8988T (cell line): ENCODE results near the gene TVP23C.
"Not testable (repeated sequence)": the region's sequence is repeated elsewhere in the genome, so short reads cannot be mapped to it uniquely, and the experiment has no call there.

Experiments
- DNase-seq: peaks from one replicate; pipeline ENCODE4 v3.0.0; 2011

Gene TVP23C

DNA sequence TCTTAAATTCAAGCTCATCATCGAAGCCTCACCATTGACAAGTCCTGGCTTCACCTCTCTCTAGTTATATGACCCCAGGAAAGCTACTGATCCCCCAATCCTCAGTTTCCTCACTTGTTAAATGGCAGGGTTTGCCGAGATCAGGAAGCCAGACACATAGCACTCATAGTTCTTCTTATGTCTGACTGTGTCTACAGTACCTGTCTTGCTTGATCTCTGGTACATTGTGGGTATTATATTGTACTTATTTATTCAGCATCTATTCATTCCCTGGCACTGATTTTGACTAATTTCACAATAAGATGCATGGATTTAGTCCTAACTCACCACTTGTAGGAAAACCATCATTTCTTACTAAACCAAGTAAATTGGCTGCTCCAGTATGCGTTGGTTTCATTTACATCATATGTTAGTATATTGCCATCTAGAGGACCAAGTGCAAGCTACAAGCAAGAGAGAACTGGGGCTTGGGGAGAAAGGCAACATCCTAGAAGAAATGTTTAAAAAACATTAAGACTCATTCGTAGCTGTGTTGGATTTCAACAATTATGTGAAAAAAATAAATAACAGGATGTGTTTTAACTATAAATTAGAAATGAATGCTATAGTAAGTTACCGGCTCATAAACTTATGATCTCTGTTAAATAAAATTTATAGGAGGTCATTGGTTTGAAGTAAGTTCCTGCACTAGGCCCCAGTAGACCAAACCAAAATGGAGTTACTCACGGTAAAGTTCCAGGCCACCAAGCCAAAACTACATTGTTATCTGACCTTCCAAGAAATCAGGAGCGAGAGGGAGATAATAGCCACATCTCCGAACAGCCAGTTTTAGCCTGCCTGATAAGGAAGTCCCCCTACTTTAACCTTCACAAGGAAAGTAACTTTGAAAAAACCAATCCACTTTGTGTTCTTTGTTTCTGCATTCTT is 36.7 kb downstream of the TVP23C start:
- not testable (repeated sequence) for DNase-seq

DNA sequence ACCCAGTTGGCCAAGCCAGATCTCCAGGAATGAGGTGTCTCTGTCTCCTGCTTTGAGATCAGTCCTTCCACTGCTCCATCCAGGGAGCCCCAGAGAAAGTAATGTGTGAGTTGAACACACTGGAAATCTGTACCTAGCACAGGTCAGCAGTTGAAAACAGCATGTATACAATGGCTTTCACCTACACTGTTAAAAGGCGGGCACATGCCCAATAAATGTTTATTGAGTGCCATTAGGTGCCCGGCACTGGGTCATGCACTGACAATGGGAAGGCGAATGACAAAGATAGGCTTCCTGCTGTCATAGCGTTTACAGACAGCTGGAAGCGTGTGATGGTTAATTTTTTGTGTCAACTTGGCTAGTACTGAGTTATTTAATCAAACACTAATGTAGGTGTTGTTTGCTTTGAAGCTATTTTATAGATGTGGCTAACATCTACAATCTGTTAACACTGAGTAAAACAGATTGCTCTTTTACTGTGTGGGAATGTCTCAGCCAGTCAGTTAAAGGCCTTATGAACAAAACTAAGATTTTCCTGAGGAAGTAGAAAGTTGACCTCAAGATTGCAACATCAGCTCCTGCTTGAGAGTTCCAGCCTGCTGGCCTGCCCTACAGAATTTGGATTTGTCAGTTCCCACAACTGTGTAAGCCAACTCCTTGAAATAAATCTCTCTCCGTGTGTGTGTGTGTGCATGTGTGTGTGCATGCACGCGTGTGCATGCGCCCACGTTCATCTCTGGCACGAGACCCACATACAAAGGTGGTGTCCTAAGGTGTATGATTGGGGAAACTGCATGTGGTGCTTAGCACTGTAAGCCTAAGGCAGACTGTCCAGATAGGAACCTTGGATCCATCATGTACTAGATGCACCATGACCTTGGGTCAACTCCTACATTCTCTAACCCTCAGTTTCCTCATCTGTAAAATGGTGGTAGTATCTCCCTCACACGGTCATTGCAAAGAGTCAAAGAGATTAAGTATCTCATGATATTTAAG is 38.0 kb downstream of the TVP23C start:
- not testable (repeated sequence) for DNase-seq

DNA sequence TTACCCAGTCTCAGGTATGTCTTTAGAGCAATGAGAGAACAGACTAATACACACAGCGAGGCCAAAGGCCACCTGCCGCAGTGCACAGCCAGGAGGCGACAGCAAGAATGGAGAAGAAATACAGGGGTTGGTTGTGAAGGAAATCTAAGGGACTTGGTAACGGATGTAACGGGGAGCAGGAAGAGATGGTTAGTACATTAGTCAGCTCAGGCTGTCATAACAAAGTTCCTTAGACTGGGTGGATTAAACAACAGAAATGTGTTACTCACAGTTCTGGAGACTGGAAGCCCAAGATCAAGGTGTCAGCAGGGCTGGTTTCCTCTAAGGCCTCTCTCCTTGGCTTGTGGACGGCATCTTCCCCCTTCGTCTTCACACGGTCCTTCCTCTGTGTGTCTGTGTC is 47.1 kb downstream of the TVP23C start:
- no peak for DNase-seq

DNA sequence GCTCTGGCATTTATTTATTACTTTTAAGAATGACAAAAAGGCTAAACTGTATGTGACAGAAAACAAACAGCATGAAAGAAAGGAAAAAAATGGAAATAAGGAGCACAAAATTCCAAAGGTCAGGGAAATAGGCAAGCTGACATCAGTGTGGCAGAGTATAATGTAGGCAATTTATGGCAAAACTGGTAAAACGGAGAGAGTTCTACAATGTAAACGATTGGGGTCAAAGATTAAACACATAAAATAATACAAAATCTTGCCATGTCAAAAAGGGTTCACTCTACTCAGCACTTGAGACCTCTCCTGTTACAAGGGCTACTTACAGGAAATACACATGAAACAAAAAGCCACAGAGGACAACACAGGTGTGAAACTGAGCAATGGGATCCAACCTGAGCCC is 48.8 kb downstream of the TVP23C start:
- DNase-seq = no peak

DNA sequence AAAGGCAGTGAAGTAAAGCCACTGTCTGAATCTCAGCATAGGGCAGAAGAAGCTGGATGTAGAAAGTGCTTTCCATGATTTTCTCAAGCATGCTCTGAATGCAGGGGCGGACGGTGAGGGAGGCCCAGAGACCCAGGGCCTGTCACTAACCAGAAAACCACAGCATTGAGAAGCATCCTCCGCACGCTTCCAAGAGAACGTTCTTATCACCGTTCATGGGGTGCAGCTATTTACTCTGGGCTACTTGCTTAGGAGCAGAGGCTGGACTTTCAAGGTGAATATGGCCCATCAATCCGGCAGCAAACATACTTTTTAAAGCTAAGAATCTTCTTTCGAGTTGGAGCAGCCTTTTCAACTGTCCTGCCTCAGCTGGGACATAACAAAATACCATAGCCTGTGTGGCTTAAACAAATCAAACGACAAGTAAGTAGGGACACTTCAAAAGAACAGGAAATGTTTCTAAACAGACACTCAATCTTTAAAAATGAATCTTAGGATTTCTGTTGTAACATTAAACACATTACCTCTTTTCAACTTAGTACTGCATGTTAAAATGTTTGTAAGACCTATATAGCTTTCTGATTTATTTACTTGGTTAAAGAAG is 49.3 kb downstream of the TVP23C start:
- no peak for DNase-seq

DNA sequence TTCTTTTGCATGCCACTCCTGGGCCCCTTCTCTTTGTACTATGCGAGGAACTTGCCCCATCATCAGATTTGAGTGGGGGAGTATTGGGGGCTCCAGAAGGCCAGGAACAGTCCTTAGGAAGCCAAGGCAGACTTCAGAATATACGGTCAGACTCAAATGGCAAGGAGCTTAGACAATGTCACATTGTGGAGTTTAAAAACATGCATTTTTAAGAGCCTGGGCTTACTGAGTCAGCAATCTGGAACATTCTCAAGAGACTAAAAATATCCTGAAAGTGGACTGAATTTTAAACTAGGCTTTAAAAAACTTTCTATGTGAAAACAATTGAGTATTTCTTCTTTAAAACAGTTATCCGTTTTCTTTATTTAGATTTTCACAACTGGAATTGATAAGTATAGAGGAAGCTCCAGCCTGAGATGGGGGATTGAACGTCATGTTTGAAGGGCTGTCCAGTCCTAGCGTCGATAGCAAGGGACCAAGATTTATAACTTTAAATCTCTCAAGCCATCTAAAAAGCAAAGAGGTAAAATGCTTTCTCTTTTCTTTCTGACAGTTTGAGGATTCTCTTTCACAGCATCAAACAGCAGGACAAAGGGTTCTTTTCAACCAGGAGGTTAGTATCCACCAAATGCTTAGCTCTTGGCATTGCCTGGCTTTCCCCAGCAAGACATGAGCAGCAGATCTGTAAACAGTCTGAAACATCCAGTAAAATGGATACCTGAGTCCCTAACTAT is 50.1 kb downstream of the TVP23C start:
- no peak for DNase-seq

DNA sequence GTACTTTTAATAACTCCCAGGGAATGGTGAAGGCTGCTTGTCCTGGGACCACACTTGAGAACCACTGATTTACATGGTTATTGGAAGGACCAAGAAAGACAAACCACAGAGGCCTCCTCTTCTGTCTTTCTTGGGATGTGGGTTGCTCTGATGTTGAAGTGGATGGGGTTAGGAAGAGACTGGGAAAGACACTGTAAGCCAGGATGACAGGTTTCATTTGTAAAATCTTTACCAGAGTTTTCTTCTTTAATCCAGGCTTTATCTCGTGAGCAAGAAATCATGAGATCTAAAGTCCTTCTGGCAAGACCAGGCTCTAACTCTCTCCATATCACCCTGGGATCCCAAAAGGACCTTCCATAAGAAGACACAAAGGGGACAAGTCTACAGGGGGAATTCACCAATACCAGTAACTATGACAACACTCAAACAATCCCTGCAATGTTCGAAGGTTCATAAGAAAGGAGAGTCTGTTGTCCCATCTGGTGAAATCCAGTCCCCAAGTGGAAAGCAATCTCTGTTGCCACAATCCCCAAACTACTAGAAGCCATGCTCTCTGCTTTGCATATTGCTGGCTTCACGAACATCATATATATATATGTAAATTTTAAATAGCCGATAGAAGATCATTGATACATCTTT is 51.1 kb downstream of the TVP23C start:
- DNase-seq = no peak

DNA sequence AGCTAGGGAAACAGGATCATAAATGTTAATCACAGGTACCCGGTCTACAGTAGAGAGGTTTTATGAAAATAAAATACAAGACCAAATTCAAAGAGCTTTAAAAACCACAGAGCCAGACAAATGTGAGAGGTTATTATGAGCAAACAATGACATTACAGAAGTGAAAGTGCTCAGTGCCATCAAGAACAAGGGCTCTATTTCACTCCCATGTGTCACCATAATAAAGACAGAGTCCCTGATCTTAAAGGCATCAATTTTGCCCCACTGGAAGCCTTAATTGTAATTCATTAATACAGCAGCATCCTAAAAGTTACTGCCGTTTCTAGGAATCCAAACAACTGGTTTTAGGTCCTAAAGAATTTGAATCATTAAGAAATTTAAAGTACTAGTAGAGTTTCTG is 52.1 kb downstream of the TVP23C start:
- DNase-seq = no peak

DNA sequence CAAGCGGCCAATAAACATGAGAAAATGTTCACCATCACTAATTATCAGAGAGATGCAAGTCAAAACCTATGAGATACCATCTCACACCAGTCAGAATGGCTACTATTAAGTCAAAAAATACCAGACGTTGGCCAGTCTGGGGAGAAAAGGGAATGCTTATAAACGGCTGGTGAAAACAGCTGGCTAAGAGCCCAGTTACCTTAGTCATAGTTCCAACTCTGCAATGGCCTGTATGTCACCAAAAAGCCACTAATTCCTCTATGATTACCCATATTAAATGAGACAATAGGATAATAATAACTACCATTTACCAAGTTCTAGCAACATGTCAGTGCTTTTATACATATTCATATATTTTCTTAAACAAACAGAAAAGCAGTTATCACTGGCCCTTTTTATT is 52.9 kb downstream of the TVP23C start:
- DNase-seq = no peak

DNA sequence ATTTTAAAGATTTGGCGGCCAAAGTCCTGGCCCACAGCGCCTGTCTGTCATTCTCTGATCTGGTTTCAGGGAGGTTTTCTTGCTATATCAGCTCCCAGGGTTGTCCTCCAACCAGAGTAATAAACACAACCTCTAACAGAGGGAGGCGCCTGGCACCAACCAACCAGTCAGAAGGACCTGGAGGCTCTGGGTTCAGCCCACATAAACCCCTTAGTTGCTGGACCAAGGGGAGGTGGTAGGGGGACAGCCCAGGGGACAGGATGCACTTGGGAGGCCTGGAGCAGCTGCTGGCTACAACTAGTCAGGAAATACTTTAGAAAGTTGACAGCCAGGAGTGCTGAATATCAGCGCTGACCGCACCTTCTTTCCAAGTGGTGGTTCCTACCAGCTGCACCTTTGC is 54.2 kb downstream of the TVP23C start:
- DNase-seq = no peak

DNA sequence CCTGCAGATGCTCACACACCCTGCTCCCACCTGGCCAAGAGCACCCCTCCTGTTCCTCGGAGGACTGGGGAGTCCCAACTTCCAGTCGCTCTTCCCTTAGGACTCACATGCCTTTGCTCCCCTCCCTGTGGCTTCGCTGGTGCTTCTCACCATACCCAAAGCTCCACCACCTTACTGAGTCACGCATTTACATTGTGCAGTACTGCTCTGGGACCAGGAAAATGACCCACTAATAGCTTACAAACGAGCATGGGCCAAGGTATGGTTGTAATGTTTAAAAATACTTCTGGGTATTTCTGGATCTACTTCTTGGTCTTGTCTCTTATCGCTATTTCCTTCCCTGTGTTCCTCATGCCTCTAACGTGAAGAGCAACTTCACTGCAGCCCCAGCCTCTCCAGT is 54.8 kb downstream of the TVP23C start:
- no peak for DNase-seq

DNA sequence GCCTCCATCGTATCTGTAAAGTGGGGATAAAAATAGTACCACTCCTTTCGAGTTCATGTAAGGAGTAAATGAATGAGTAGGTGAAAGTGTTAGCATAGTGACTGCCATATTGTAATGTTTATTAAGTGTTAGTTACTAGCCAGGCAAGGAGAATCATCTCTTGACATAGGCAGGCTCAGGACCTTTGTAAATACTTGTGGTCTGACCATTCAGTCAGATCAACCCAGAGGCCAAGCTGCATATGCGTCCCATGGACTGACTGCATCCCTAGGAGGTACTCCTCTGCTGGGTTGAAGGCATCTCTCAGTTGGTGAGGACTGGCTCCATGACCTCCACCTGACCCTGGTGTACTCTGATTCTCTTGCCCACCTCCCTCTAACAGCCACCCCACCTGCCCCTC is 55.4 kb downstream of the TVP23C start:
- DNase-seq = no peak

DNA sequence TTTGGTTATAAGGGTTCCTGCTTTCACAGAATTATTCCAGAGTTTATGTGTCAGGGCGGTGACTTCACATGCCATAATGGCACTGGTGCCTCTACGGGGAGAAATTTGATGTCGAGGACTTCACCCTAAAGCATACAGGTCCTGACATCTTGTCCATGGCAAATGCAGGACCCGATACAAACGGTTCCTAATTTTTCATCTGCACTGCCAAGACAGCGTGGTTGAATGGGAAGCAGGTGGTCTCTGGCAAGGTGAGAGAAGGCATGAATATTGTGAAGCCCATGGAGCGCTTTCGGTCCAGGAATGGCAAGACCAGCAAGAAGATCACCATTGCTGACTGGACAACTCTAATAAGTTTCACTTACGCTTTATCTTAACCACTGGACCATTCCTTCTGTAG is 56.3 kb downstream of the TVP23C start:
- DNase-seq = no peak

DNA sequence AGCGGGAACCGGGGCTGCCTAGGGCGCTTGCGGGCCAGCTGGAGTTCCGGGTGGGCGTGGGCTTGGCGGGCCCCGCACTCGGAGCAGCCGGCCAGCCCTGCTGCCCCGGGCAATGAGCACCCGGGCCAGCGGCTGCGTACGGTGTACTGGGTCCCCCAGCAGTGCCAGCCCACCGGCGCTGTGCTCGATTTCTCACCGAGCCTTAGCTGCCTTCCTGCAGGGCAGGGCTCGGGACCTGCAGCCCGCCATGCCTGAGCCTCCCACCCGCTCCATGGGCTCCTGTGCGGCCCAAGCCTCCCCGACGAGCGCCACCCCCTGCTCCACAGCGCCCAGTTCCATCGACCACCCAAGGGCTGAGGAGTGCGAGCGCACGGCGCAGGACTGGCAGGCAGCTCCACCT is 57.6 kb downstream of the TVP23C start:
- not testable (repeated sequence) for DNase-seq

DNA sequence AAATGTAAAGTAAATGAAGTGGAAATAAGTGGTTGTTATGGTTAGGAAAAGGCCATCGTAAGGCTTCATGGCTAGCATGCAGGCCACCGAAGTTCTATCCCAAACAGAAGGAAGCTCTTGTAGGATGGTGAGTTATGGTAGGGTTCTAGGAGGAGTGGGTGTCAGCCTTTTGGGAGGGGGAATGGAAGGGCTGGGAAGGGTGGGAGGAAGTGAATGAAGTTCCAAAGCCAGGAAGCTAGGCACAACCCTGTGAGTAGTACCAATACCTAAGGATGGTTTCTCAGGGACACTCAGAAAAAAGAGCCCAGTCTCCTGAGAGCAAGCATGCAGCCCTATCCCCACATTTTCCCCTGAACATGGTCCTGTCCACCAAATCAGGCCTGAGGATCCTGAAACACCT is 59.6 kb downstream of the TVP23C start:
- no peak for DNase-seq

DNA sequence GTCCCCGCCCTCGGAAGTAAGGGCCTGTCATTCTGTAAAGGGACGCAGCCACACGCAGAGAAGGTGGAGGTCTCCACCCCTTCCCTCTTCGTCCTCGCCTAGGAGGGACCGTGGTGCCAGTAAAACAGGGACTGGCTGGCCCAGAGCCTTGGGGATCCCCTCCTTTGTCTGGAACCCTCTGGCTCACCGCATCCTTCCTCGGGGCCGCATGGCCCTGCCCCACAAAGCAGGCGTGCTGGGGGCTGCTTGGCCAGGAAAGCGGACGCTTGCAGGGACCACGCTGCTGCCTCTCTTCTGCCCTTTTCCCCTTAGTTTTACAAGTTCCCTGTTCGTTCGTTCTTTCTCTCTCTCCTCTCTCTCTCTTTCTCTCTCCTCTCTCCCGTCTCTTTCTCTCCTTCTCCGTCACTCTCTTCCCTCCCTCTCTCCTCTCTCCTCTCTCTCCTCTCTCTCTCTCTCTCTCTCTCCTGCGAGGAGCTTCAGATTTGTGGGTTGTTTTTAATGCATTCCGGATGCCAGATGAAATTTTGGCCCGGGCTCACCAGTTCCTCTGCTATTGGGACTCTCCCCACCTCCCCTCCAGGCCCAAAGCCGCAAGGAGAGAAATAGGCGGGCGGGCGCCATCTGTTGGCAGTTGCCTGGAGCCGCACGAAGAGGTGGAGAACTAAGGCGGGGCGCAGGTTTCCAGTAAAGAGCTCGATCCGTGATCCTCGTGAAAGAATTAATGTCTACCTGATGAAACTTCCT is 60.7 kb downstream of the TVP23C start:
- DNase-seq = peak; percentile 74

DNA sequence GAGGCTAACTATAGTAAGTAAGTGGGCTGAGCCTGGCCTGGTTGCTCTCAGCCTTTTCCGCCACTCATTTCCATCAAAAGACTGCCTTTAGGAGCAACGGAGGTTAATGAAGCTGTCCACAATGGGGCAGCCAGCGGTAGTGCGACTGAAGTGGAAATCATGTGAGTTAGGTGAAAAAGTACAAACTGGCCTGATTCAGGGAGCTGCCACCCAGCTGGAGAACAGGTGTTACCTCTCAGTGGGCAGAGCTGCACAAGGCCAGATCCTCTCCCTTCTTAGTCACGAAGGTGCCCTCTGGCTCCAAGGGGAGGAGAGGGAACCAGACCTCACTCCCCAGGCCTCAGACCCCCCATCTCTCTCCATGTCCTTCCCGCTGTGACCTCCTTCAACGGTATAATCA is 61.5 kb downstream of the TVP23C start:
- no peak for DNase-seq

DNA sequence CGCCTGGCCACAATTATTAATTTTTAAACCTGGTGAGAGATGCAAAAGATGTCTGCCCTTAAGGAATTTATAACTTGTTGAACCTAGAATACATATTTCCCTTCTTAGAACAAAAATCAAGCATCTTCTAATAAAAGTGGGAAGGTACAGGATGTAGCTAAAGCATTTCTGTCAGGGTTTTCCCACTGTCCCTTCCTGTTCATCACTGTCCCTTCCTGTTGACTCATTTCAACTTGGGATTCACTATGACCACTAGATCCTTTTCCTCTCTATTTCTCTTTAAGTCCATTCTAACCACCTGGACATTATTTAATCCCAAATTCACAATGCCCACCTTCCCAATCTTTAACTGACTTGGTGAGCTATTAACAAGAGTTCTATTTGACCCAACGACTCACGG is 62.0 kb downstream of the TVP23C start:
- no peak for DNase-seq

DNA sequence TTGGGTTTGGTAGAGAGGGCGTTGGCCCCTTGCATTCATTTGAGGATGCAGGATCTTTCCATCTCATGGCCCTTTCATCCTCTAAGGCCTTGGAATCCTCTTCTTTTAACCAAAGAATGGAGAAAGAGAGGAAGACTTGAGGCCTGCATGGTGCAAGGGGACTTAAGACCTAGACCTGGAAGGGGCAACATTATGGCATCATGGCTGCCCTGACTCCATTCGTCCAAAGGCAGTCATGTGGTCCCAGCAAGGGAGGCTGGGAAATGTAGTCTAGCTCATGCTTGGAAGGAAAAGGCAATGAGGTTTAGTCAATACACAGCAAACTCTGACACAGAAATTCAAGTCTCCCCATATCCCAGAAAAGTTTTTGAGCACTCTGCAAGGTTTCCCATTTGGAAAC is 65.2 kb downstream of the TVP23C start:
- no peak for DNase-seq

DNA sequence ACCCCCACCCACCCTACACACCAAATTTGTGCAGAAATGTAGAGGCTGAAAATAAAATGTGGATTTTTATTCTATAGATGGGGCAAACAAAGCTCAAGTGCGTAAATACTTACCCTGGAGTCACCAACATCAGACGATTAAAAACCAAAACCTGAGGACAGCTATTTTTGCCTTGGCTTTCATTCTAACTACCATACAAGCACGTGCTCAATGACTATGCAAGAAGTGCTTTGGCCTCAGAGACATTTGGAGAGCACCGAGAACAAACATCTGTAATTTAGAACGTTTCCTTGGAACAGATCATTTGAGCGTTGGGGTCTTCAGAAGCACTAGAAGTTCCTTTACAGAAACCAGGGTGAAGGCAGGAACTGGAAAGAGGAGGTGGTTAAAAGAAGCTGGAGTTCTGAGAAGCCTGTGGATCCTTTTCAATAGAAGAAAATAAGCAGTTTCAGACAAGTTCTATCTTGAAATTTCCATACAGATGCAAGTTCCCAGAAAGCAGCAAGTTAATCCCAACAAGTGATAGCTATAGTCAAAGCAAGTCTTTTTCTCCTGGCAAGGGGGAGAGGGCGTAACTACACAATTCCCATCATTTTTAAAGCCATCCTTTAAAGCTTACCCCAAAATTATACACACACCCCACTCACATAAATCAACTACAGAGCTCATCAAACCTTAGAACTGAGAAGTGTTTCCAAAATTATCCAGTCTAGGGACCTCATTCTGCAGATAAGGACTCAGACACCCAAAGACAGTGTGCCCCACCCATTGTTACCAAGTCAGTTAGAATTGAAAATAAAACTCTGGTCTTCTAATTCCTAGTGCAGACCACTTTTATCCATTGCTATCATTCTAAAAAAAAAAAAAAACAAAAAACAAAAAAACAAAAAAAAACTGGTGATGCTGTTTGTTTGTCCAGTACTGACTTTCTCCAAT is 66.3 kb downstream of the TVP23C start:
- DNase-seq = no peak
